Coronary artery (tissue), 2 donors: ENCODE measurements around the gene LCE1F.

ENCODE experiments used
- DNase-seq: peaks from one replicate; pipeline ENCODE4 v3.0.0-alpha.2; 2017; ENCODE audit warnings: low spot score
- H3K27ac ChIP-seq, 2 donors: fragments of 200-600 bp; sonication (generic); one replicate each; pipeline ENCODE4 v1.5.1; 2016 to 2019
- H3K4me3 ChIP-seq: fragments of 200-600 bp; sonication (generic); 2 replicates; pipeline ENCODE4 v1.5.1; 2016; ENCODE audit warnings: mild to moderate bottlenecking, moderate library complexity
- TF ChIP-seq, protein P1 (sequence below): fragments of 200-600 bp; sonication (generic); IDR thresholded peaks from one replicate; pipeline ENCODE4 v1.5.1; 2019; ENCODE audit warnings: antibody characterized with exemption

The LCE1F gene

DNA sequence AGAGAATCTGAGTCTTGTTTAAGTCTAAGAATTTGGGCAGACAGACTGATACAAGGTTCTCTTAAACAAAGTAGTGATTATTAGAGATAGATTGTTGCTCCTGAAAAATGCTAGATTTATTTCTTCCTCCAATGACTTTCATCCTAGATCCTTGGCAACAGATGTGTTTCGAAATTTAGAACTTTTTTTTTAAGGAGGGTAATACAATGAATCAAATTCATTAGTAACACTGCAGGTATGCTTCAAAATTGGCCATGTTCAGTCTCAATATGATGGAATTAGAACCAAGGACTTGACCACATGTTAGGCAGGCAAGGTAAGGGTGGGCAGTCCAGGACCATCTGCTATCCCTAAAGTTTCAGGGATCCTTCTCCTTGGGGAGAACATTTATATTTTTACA, 4.5 kb upstream of the LCE1F start:
- no peak overlapping the region for H3K27ac ChIP-seq
- TF ChIP-seq, protein P1, sequence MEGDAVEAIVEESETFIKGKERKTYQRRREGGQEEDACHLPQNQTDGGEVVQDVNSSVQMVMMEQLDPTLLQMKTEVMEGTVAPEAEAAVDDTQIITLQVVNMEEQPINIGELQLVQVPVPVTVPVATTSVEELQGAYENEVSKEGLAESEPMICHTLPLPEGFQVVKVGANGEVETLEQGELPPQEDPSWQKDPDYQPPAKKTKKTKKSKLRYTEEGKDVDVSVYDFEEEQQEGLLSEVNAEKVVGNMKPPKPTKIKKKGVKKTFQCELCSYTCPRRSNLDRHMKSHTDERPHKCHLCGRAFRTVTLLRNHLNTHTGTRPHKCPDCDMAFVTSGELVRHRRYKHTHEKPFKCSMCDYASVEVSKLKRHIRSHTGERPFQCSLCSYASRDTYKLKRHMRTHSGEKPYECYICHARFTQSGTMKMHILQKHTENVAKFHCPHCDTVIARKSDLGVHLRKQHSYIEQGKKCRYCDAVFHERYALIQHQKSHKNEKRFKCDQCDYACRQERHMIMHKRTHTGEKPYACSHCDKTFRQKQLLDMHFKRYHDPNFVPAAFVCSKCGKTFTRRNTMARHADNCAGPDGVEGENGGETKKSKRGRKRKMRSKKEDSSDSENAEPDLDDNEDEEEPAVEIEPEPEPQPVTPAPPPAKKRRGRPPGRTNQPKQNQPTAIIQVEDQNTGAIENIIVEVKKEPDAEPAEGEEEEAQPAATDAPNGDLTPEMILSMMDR, result no peak
- H3K4me3 ChIP-seq, result no peak overlapping the region
- no peak for DNase-seq

DNA sequence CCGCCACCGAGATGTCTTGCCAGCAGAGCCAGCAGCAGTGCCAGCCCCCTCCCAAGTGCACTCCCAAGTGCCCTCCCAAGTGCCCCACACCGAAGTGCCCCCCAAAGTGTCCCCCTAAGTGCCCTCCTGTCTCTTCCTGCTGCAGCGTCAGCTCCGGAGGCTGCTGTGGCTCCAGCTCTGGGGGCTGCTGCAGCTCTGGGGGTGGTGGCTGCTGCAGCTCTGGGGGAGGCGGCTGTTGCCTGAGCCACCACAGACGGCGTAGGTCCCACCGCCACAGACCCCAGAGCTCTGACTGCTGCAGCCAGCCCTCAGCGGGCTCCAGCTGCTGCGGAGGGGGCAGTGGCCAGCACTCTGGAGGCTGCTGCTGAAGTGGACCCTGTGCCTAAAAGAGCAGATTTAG, 1.4 kb downstream of the LCE1F start:
- H3K27ac ChIP-seq, result no peak overlapping the region
- TF ChIP-seq, protein P1, result no peak
- no peak overlapping the region for H3K4me3 ChIP-seq

DNA sequence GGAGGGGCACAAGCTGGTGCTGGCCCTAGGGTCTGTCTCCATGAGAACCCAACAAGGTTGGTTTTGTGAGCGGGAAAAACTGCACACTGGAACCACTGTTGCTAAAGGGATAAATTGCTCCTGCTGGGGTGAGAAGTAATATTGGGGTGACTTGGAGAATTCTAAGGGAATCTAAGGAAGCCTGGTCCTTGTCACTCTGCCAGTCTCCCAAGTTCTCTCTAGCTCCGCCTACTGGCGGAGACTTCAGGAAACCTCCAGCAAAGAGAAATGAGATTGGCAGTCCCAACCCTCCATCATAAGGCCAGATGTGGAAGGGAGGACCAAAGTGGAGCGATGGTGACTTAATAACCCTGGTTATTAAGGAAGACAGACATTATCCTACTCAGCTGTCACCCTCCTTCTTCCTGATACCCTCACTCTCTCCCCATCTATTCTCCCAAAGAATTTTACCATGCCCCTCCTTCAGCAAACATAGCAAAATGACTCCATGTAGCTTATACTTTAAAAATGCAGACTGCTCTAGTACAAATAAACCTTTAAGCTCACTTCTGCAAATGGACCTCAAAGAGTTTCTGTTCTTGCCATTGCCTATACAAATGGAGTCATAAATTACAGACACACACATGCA, 2.7 kb downstream of the LCE1F start:
- Histone ChIP-seq H3K4me3 (no peak overlapping the region), H3K27ac (no peak overlapping the region)
- no peak for DNase-seq
- TF ChIP-seq, protein P1, result no peak

More for the DNA sequence above, 1.4 kb downstream of the LCE1F start:
- DNase-seq, result no peak

DNA sequence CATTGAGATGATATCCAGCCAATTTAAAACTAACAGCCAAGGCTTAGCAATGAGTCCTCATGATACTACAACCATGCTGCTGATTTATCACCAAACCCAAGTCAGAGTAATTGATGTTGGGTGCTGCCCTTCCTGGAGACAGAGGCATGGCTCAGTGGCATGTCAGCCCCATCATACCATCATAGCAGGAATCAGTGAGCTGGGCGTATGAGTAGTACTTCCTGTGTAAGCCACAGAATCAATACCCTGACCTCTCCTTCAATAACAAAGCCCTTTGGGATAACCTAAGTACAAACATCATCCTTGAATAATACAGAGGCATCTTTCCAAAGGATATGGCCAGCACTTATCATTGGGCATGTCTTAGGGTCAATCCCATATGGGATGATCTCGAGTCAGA, 8.2 kb downstream of the LCE1F start:
- DNase-seq, result no peak
- TF ChIP-seq, protein P1, result no peak
- no peak overlapping the region for H3K27ac ChIP-seq
- no peak overlapping the region for H3K4me3 ChIP-seq

DNA sequence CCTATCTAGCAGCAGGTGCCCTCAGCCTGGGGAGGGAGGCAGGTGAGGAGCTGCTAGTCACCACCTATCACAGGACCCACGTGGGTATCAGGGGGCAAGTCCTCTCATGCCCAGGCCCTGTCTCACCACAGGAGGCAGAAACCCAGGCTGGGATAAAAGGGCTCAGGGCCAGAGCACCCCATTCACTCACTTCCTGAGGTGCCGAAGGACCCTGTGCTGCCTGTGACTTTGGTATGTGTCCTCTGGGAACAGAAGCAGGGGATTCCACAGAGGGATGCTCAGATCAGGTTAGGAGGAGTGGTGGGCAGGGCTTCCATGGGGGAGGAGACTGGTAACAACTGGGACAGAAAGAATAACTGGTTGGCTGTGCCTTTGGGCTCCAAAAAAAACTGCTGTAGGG, 11.1 kb downstream of the LCE1F start, which contains the start of gene LCE1E:
Gene LCE1E (plus strand): TSS at position 181 of the 400 bp plus-strand sequence. CDS start 1,043 bp downstream, outside the sequence.
- TF ChIP-seq, protein P1, result no peak
- no peak for DNase-seq

DNA sequence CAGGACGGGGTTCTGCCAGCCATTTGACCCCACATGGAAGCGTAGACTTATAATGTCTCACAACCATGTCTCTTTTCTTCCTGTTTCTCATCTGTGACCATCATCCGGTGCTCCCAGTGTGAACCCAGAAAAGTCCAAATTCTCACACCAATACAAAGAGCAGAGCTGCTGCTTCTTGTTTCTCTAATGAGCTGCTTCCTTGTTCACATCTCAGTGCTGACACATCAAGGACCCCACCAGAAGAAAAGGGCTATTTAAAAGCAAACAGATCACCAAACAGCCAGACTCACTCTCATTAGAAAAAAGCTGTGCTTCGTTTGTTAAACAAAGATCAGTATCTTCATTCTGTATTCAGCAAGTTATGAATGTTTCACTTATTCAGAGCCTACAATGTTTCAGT, 20.7 kb downstream of the LCE1F start:
- no peak for DNase-seq
- no peak overlapping the region for H3K27ac ChIP-seq
- TF ChIP-seq, protein P1, result no peak
- no peak overlapping the region for H3K4me3 ChIP-seq

More for the DNA sequence above, 11.1 kb downstream of the LCE1F start, which contains the start of gene LCE1E:
- H3K27ac ChIP-seq, result no peak within 1 kb of the TSS
- H3K4me3 ChIP-seq, result no peak within 1 kb of the TSS

DNA sequence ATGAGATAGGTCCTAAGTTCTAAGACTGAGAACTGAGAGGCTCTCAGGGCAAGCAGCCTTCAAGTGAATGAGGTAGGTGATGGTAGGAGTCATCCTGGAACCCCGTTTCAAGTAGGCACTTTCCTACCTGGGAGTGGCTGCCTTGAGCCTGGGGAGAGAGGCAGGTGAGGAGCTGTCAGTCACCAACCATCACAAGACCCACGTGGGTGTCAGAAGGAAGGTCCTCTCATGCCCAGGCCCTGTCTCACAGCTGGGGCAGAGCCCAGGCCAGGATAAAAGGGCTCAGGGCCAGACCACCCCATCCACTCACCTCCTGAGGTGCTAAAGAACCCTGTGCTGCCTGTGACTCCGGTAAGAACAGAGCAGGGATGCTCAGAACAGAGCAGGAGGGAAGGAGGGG, 21.5 kb downstream of the LCE1F start, which contains the start of gene LCE1D:
Gene LCE1D (plus strand): TSS at position 301 of the 400 bp plus-strand sequence. CDS start 1,074 bp downstream, outside the sequence.
- no peak for DNase-seq
- Histone ChIP-seq H3K4me3 (no peak within 1 kb of the TSS), H3K27ac (no peak within 1 kb of the TSS)
- TF ChIP-seq, protein P1, result no peak
